Thyroid gland (tissue), 4 donors: ENCODE data around the gene CRYGA. TPM values are rescaled to one million over a fixed set of nuclear protein-coding genes. Genes with fewer than 3 reads are reported as not detected.

Source experiments
- DNase-seq, 2 donors: peaks; one replicate each; pipeline ENCODE4 v3.0.0-alpha.2; 2019
- H3K27ac ChIP-seq, 3 donors: fragments of 200-600 bp; sonication (generic); 1 replicate in 2 of 3; 2 replicates in 1 of 3; pipeline ENCODE4 v1.5.1; 2016 to 2019; ENCODE audit warnings: mild to moderate bottlenecking in 1 of 3, moderate library complexity in 1 of 3
- H3K27me3 ChIP-seq: fragments of 200-600 bp; sonication (generic); one replicate; pipeline ENCODE4 v1.5.1; 2019
- H3K36me3 ChIP-seq, 2 donors: fragments of 200-600 bp; sonication (generic); one replicate each; pipeline ENCODE4 v1.5.1; 2016 to 2019
- H3K4me1 ChIP-seq, 2 donors: fragments of 200-600 bp; sonication (generic); one replicate each; pipeline ENCODE4 v1.5.1; 2017 to 2019
- H3K4me3 ChIP-seq, 3 donors: fragments of 200-600 bp; sonication (generic); replicated peaks in 1 of 3; 1 replicate in 2 of 3; 2 replicates in 1 of 3; pipeline ENCODE4 v1.5.1; 2016; ENCODE audit warnings: mild to moderate bottlenecking in 1 of 3
- H3K9me3 ChIP-seq: fragments of 200-600 bp; sonication (generic); one replicate; pipeline ENCODE4 v1.5.1; 2017
- CTCF ChIP-seq, 6 experiments: fragments of 200-600 bp in 3 of 6; fragments of 450-650 bp in 3 of 6; sonication (generic) in 3 of 6; IDR thresholded peaks; one replicate each; pipeline ENCODE4 v1.5.1; 2016 to 2019; ENCODE audit warnings: antibody characterized with exemption in 6 of 6, mild to moderate bottlenecking in 2 of 6, inconsistent platforms in 1 of 6, moderate library complexity in 1 of 6
- POLR2A ChIP-seq, 2 donors: fragments of 450-650 bp; IDR thresholded peaks; one replicate each; pipeline ENCODE4 v1.6.1; 2017; ENCODE audit warnings: antibody characterized with exemption in 2 of 2, mild to moderate bottlenecking in 2 of 2, moderate library complexity in 1 of 2
- WGBS, 2 donors: methylation state at CpG; one replicate each; pipeline ENCODE4 v1.1.5; 2017; 5-methylcytosine and 5-hydroxymethylcytosine counted together
- intact Hi-C: fragments of 100-400 bp; cut with DNase I; formaldehyde crosslinking; loops from one replicate; pipeline ENCODE4 v1.15.1; 2023
- total RNA-seq, 4 donors: library from RNA; depleted of rRNA; stranded (reverse); fragments of >200 nt; gene quantifications; one replicate each; pipeline ENCODE4 v1.2.3, GENCODE V29; 2016

The CRYGA gene
- total RNA-seq, 4 donors from 2014 or later = not detected

- Histone ChIP-seq H3K27ac (no peak overlapping the region), H3K27me3 (no peaks in the 10 kb centered on the region), H3K36me3 (no peaks in the 10 kb centered on the region), H3K4me1 (no peaks in the 10 kb centered on the region), H3K4me3 (no peak overlapping the region), H3K9me3 (no peaks in the 10 kb centered on the region)
- 73 to 75% methylated on average over 5 of the region's 5 CpGs for WGBS, 2 donors
- TF ChIP-seq CTCF (IDR thresholded peaks at IDR 0.05) = no peak
- no peak for TF ChIP-seq POLR2A (IDR thresholded peaks at IDR 0.05)
- no peak for DNase-seq
- intact Hi-C loops = no loop called here
Measured at GRCh38 chr2:208189069-208189809, 25.9 kb upstream of the CRYGA start.

GRCh38 chr2:208186893-208187292 is 23.5 kb upstream of the CRYGA start:
- DNase-seq = no peak
- Histone ChIP-seq H3K27me3 (no peaks in the 10 kb centered on the region), H3K36me3 (no peaks in the 10 kb centered on the region), H3K4me1 (no peaks in the 10 kb centered on the region), H3K4me3 (no peak overlapping the region), H3K9me3 (no peaks in the 10 kb centered on the region), H3K27ac (no peak overlapping the region)
- intact Hi-C loops = no loop called here
- TF ChIP-seq CTCF (IDR thresholded peaks at IDR 0.05) = no peak
- no peak for TF ChIP-seq POLR2A (IDR thresholded peaks at IDR 0.05)
- WGBS, 2 donors = 85 to 90% methylated on average over 2 of the region's 2 CpGs

- intact Hi-C loops = no loop called here
Measured at GRCh38 chr2:208186465-208186864, 23.1 kb upstream of the CRYGA start.

GRCh38 chr2:208183972-208184705 is 20.8 kb upstream of the CRYGA start:
- intact Hi-C loops = no loop called here

More at GRCh38 chr2:208186465-208186864, 23.1 kb upstream of the CRYGA start:
- DNase-seq = no peak
- no peaks in the 10 kb centered on the region for H3K27me3 ChIP-seq
- no peaks in the 10 kb centered on the region for H3K4me1 ChIP-seq
- H3K9me3 ChIP-seq = no peaks in the 10 kb centered on the region
- TF ChIP-seq CTCF (IDR thresholded peaks at IDR 0.05) (no peak), POLR2A (IDR thresholded peaks at IDR 0.05) (no peak)
- no peak overlapping the region for H3K4me3 ChIP-seq
- 69 to 73% methylated on average over 5 of the region's 5 CpGs for WGBS, 2 donors
- H3K27ac ChIP-seq = no peak overlapping the region
- H3K36me3 ChIP-seq = no peaks in the 10 kb centered on the region

More at GRCh38 chr2:208183972-208184705, 20.8 kb upstream of the CRYGA start:
- Histone ChIP-seq H3K4me3 (no peak overlapping the region), H3K4me1 (no peaks in the 10 kb centered on the region), H3K27me3 (no peaks in the 10 kb centered on the region), H3K27ac (no peak overlapping the region), H3K36me3 (no peaks in the 10 kb centered on the region), H3K9me3 (no peaks in the 10 kb centered on the region)
- WGBS, 2 donors = 37 to 43% methylated on average over 12 of the region's 12 CpGs
- TF ChIP-seq CTCF (IDR thresholded peaks at IDR 0.05) (no peak), POLR2A (IDR thresholded peaks at IDR 0.05) (no peak)
- no peak for DNase-seq
